Neuronal stem cell (in vitro differentiated cells): Measurements from ENCODE around the gene ARFGAP1.

Experiments used
- DNase-seq: peaks from one replicate; pipeline ENCODE4 v3.0.0-alpha.2; 2013; ENCODE audit warnings: low spot score
- H2AFZ ChIP-seq: one replicate; pipeline ENCODE4 v1.6.1; 2013; ENCODE audit warnings: mild to moderate bottlenecking, low read length, inconsistent platforms
- H2AK5ac ChIP-seq: 2 replicates; pipeline ENCODE4 v1.6.1; 2013; ENCODE audit warnings: low read depth, mild to moderate bottlenecking, inconsistent platforms, low read length, moderate library complexity, mixed read lengths
- H2BK120ac ChIP-seq: 2 replicates; pipeline ENCODE4 v1.6.1; 2013; ENCODE audit warnings: low read depth, mild to moderate bottlenecking, inconsistent platforms, low read length, moderate library complexity, mixed read lengths
- H2BK12ac ChIP-seq: one replicate; pipeline ENCODE4 v1.6.1; 2013; ENCODE audit warnings: low read length, inconsistent platforms
- H2BK15ac ChIP-seq: 2 replicates; pipeline ENCODE4 v1.6.1; 2013; ENCODE audit warnings: mild to moderate bottlenecking, low read length, inconsistent platforms, mixed read lengths
- H2BK5ac ChIP-seq: one replicate; pipeline ENCODE4 v1.6.1; 2013; ENCODE audit warnings: inconsistent platforms, mild to moderate bottlenecking, low read length, moderate library complexity
- H3K14ac ChIP-seq: one replicate; pipeline ENCODE4 v1.6.1; 2013; ENCODE audit warnings: low read length, inconsistent platforms
- H3K18ac ChIP-seq: 2 replicates; pipeline ENCODE4 v1.6.1; 2013; ENCODE audit warnings: low read length, inconsistent platforms
- H3K23ac ChIP-seq: 2 replicates; pipeline ENCODE4 v1.6.1; 2013; ENCODE audit warnings: low read depth, mild to moderate bottlenecking, mixed read lengths, low read length, inconsistent platforms; ENCODE audit not compliant: poor library complexity
- H3K27ac ChIP-seq: replicated peaks from 3 replicates; pipeline ENCODE4 v1.5.1; 2013; ENCODE audit warnings: low read length, inconsistent platforms
- H3K27me3 ChIP-seq, 3 experiments: 2 replicates each; pipeline ENCODE4 v1.6.1; 2013; ENCODE audit warnings: low read length in 3 of 3, mild to moderate bottlenecking in 2 of 3, inconsistent platforms in 1 of 3, low read depth in 1 of 3, mixed read lengths in 1 of 3, moderate library complexity in 1 of 3; ENCODE audit not compliant: control insufficient read depth in 3 of 3, insufficient read depth in 3 of 3
- H3K36me3 ChIP-seq, 2 donors: replicated peaks in 1 of 2; 2 replicates each; pipeline ENCODE4 v1.6.1; 2013; ENCODE audit warnings: low read length in 2 of 2; ENCODE audit not compliant: control insufficient read depth in 2 of 2, insufficient read depth in 2 of 2
- H3K4ac ChIP-seq: 2 replicates; pipeline ENCODE4 v1.6.1; 2013; ENCODE audit warnings: inconsistent platforms, mild to moderate bottlenecking, low read length, moderate library complexity
- H3K4me1 ChIP-seq, 2 donors: 1 replicate in 1 of 2; 2 replicates in 1 of 2; pipeline ENCODE4 v1.6.1; 2013; ENCODE audit warnings: low read length in 2 of 2, low read depth in 1 of 2; ENCODE audit not compliant: control insufficient read depth in 2 of 2, insufficient read depth in 1 of 2
- H3K4me2 ChIP-seq: one replicate; pipeline ENCODE4 v1.6.1; 2013; ENCODE audit warnings: mild to moderate bottlenecking, low read length, inconsistent platforms; ENCODE audit not compliant: insufficient read depth, poor library complexity, severe bottlenecking
- H3K4me3 ChIP-seq, 2 donors: 2 replicates each; pipeline ENCODE4 v1.5.1; 2013; ENCODE audit warnings: low read length in 2 of 2, mild to moderate bottlenecking in 2 of 2, inconsistent platforms in 1 of 2, moderate library complexity in 1 of 2
- H3K79me1 ChIP-seq: one replicate; pipeline ENCODE4 v1.6.1; 2013; ENCODE audit warnings: low read depth, mild to moderate bottlenecking, inconsistent platforms, low read length, moderate library complexity
- H3K9ac ChIP-seq: one replicate; pipeline ENCODE4 v1.6.1; 2013; ENCODE audit warnings: mild to moderate bottlenecking, low read depth, low read length, inconsistent platforms; ENCODE audit not compliant: poor library complexity
- H3K9me3 ChIP-seq, 2 donors: replicated peaks in 1 of 2; 2 replicates each; pipeline versions ENCODE3 to v1.6.1; 2013; ENCODE audit warnings: low read length in 2 of 2, mild to moderate bottlenecking in 2 of 2, inconsistent platforms in 1 of 2, low read depth in 1 of 2, mixed read lengths in 1 of 2, moderate library complexity in 1 of 2; ENCODE audit not compliant: control insufficient read depth in 2 of 2, insufficient read depth in 1 of 2
- H4K8ac ChIP-seq: one replicate; pipeline ENCODE4 v1.6.1; 2013; ENCODE audit warnings: low read depth, mild to moderate bottlenecking, inconsistent platforms, low read length, moderate library complexity
- H4K91ac ChIP-seq: one replicate; pipeline ENCODE4 v1.6.1; 2013; ENCODE audit warnings: low read length, low read depth, mild to moderate bottlenecking, inconsistent platforms; ENCODE audit not compliant: poor library complexity
- WGBS, 2 donors: extraction: QIAGEN DNeasy Blood & Tissue Kit; methylation state at CpG; one replicate each; pipeline ENCODE4 v1.1.7; 2013; ENCODE audit warnings: missing lambda C conversion rate in 2 of 2, mixed read lengths in 1 of 2; ENCODE audit not compliant: insufficient read length in 2 of 2, insufficient replicate concordance in 1 of 2; ENCODE audit errors: extremely low coverage in 2 of 2; 5-methylcytosine and 5-hydroxymethylcytosine counted together

Gene ARFGAP1

DNA sequence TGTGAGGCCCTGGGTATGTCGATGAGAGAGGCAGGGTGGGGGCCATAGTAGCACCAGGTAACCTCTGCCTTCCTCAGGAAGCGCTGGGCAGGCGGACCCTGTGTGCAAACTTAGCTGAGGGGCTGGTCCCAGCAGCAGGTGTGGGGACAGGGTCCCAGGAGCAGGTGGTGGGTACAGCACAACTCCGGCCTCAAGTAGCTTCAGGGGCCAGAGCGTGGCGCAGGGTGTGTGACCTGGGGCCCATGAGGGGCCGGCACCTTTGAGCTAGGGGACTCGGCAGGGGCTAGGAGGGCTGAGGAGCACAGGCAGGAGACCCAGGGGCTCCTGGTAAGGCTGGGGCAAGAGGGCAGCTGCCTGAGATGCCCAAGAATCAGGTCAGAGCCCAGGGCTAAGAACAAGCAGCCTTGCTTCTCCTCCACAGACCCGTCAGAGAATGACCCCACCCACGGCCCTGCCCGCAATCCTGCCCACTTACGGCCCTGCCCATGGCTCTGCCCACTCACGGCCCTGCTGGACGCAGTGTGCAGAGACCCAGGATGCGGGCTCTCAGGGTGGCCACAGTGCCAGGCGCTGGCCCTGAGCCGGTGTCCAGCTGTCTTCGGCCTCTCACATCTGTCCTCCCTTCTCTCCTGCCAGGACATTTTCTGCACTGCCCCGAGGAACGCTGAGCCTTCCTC lies 57.6 kb downstream of the ARFGAP1 start:
- H2AK5ac ChIP-seq = peak overlapping the region; percentile 94
- no peak overlapping the region for H4K8ac ChIP-seq
- H3K79me1 ChIP-seq = peaks cover 2% of the 10 kb centered on the region
- no peak overlapping the region for H3K4me3 ChIP-seq
- peaks cover 0 to 8% of the 10 kb centered on the region in 2 donors for H3K4me1 ChIP-seq
- no peak overlapping the region for H3K9ac ChIP-seq
- no peak overlapping the region for H3K23ac ChIP-seq
- no peak for DNase-seq
- H2AFZ ChIP-seq = no peak overlapping the region
- peaks cover 5 to 7% of the 10 kb centered on the region in 2 donors for H3K9me3 ChIP-seq
- no peak overlapping the region for H3K27ac ChIP-seq
- no peaks in the 10 kb centered on the region for H3K27me3 ChIP-seq
- H3K14ac ChIP-seq = no peak overlapping the region
- H2BK15ac ChIP-seq = peak overlapping the region; percentile 96
- no peak overlapping the region for H4K91ac ChIP-seq
- H2BK5ac ChIP-seq = no peak overlapping the region
- no CpG with 5 or more reads among the region's 20 CpGs for WGBS, 2 donors
- H3K18ac ChIP-seq = peak overlapping the region; percentile 38
- H2BK12ac ChIP-seq = peak overlapping the region; percentile 22
- H2BK120ac ChIP-seq = no peak overlapping the region
- H3K36me3 ChIP-seq = no peaks in the 10 kb centered on the region
- peak overlapping the region; percentile 53 for H3K4ac ChIP-seq
- no peak overlapping the region for H3K4me2 ChIP-seq

DNA sequence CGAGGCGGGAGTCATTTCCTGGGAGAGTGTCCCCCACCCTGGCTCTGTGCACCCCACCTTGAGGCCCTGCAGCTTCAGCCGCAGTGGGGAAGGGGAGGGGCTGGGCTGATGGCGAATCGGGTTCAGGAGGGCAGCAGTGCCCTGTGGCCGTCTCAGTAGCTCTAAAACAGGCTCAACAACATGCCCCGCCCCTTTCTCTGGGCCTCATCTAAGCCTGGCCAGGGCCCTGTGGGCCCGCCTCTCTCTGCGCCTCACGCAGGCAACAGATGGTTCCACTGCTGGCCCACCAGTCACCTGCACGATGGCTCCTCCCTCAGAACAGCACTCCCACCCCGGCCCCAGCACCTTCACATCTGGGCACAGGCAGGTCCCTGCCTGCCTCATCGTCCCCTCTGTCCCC lies 58.3 kb downstream of the ARFGAP1 start:
- Histone ChIP-seq H3K9me3 (peaks cover 5 to 7% of the 10 kb centered on the region in 2 donors), H4K8ac (no peak overlapping the region), H2BK5ac (no peak overlapping the region), H3K4ac (no peak overlapping the region), H3K9ac (no peak overlapping the region), H3K14ac (no peak overlapping the region), H2BK120ac (no peak overlapping the region), H3K18ac (peak overlapping the region; percentile 38), H4K91ac (no peak overlapping the region), H3K79me1 (peaks cover 2% of the 10 kb centered on the region), H3K27me3 (no peaks in the 10 kb centered on the region), H2AFZ (no peak overlapping the region), H3K4me3 (no peak overlapping the region), H3K4me1 (peaks cover 0 to 8% of the 10 kb centered on the region in 2 donors), H3K23ac (no peak overlapping the region), H3K36me3 (no peaks in the 10 kb centered on the region), H2BK15ac (no peak overlapping the region), H3K4me2 (no peak overlapping the region), H3K27ac (no peak overlapping the region), H2BK12ac (no peak overlapping the region), H2AK5ac (peak overlapping the region; percentile 37)
- no peak for DNase-seq
- WGBS, 2 donors = no CpG with 5 or more reads among the region's 13 CpGs

GRCh38 chr20:63331741-63332400 lies 59.3 kb downstream of the ARFGAP1 start:
- no peak overlapping the region for H4K91ac ChIP-seq
- H3K4me2 ChIP-seq = no peak overlapping the region
- no peak overlapping the region for H2AFZ ChIP-seq
- no peak overlapping the region for H4K8ac ChIP-seq
- no peak for DNase-seq
- H2BK12ac ChIP-seq = no peak overlapping the region
- no peak overlapping the region for H3K4ac ChIP-seq
- no peak overlapping the region for H3K14ac ChIP-seq
- H3K27me3 ChIP-seq = peaks cover 0 to 3% (median 0%) of the 10 kb centered on the region in 3 experiments
- no peak overlapping the region for H3K18ac ChIP-seq
- H3K4me1 ChIP-seq = peaks cover 0 to 10% of the 10 kb centered on the region in 2 donors
- peaks cover 7 to 9% of the 10 kb centered on the region in 2 donors for H3K9me3 ChIP-seq
- H2BK120ac ChIP-seq = no peak overlapping the region
- H2AK5ac ChIP-seq = no peak overlapping the region
- H3K4me3 ChIP-seq = no peak overlapping the region
- peaks cover 0 to 2% of the 10 kb centered on the region in 2 donors for H3K36me3 ChIP-seq
- WGBS, 2 donors = no CpG with 5 or more reads among the region's 8 CpGs
- no peak overlapping the region for H3K23ac ChIP-seq
- H2BK5ac ChIP-seq = no peak overlapping the region
- H2BK15ac ChIP-seq = no peak overlapping the region
- H3K9ac ChIP-seq = no peak overlapping the region
- peaks cover 2% of the 10 kb centered on the region for H3K79me1 ChIP-seq
- no peak overlapping the region for H3K27ac ChIP-seq

DNA sequence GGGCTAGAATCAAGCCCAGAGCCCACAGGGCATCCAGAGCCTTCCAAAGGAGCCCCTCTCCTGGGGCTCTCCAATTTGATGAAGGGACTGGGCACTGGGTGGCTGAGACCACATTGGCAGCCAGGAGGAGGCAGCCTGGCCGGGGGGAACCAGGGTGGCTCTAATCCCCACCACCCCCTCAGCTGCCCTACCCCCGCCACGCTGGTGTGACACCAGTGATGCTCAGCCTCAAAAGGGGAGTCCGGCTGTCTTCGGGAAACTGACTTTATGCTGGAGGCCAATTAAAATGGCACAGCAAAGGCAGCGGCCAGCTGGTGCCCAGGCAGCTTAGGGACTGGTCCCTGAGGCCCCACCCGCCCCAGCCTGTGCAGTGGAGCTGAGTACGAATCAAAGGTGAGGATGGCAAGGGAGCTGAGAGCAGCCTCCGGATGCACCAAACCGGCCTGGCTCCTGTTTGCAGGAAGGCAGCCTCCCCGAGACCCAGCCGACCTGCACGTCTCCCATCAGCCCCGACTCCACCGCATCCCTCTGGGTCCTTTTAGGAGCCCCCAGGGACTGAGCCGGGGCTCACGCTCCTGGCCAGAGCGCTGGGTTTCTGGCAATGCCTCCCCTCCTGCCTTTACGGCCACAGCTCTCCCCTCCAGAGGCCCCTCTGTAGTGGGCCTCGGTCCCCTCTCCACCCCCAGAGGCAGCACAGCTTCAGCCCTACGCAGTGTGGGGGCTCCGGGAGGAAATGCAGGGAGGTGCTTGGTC lies 60.1 kb downstream of the ARFGAP1 start:
- Histone ChIP-seq H3K18ac (peak overlapping the region; percentile 57), H4K91ac (no peak overlapping the region), H2BK12ac (no peak overlapping the region), H3K4me1 (peaks cover 0 to 10% of the 10 kb centered on the region in 2 donors), H2AFZ (no peak overlapping the region), H3K36me3 (peaks cover 0 to 2% of the 10 kb centered on the region in 2 donors), H3K14ac (peak overlapping the region; percentile 89), H3K4me2 (no peak overlapping the region), H3K79me1 (peaks cover 2% of the 10 kb centered on the region), H3K4ac (no peak overlapping the region), H2BK120ac (peak overlapping the region; percentile 18), H2BK15ac (no peak overlapping the region), H2AK5ac (peak overlapping the region; percentile 56), H2BK5ac (no peak overlapping the region), H3K27me3 (peaks cover 0 to 3% (median 0%) of the 10 kb centered on the region in 3 experiments), H3K23ac (peak overlapping the region; percentile 75), H3K9ac (no peak overlapping the region), H3K4me3 (no peak overlapping the region), H3K9me3 (peaks cover 7 to 9% of the 10 kb centered on the region in 2 donors), H3K27ac (no peak overlapping the region), H4K8ac (no peak overlapping the region)
- WGBS, 2 donors = no CpG with 5 or more reads among the region's 22 CpGs
- no peak for DNase-seq
